Stimulated activated naive CD8-positive, alpha-beta T cell treated with anti-CD3 and anti-CD28 coated beads, Interleukin-15, Interleukin-2, amounts not matched to agents 100 U/mL and 50 U/mL, for 24 hours (primary cell): ENCODE measurements around the gene COLEC12.

Source experiments
- ATAC-seq: fragments of 150-1000 bp; cut with Tn5 transposase; one replicate; pipeline ENCODE4 v1.10.0; 2021
- DNase-seq: peaks from one replicate; pipeline ENCODE4 v3.0.0; 2021

Gene COLEC12

DNA sequence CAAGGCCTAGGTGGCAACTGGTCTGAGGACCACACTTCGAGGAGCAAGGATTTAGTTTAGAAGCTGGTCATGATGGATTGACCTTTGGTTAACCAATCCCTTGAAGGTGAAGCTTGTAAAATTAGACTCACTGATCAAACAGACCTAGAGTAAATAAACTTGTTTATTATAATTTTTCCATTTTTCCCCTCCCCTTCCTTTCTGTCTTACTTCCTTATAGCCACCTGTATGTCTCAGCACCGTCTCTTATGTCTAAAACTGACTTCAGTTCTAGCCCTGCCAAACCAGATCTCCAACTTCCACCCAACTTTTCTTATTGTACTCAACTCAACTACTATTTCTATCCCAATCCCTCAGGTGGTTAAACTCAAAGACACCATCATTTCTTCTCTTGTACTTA is 139.8 kb downstream of the COLEC12 start:
- no peak for ATAC-seq

DNA sequence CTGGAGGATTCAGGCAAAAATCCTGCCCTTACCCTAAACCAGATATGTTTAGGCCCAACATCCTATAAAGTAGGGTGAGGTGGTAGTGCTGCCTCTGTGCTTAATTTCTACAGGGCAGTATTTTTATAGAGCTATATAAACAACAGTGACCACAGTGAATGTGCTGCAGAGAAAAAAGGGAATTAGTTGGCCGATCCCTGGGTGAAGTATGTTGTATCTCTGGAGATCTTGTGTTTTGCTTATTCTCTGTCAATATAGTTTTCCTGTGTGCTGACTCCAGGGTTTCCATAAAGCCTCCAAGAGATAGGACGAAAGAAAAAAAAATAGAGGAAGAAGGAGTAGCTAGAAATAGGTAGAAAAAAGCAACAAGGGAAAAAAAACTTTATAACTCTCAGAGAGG is 143.7 kb downstream of the COLEC12 start:
- no peak for ATAC-seq
- no peak for DNase-seq

More for the DNA sequence above, 139.8 kb downstream of the COLEC12 start:
- no peak for DNase-seq

DNA sequence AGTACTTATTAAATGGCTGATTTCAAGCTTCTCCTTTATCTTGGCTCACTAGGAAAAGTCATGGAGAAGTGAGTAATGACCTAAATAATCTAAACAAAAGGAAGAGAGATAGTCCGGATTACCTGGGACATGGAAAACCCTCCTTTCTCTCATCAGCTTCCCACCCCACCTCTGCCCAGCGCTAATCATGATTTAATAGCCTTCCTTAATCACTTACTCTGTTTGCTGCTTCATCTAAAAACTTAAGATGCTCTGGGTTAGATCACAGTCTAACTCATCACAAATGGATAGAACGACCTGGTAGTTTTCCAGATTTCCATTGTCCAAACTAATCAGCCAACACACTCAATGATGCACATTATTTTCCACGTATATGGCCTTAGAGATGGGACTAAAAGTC is 144.8 kb downstream of the COLEC12 start:
- DNase-seq (no peak), ATAC-seq (no peak)

GRCh38 chr18:354471-354870 is 146.0 kb downstream of the COLEC12 start:
- no peak for ATAC-seq
- DNase-seq, result no peak

DNA sequence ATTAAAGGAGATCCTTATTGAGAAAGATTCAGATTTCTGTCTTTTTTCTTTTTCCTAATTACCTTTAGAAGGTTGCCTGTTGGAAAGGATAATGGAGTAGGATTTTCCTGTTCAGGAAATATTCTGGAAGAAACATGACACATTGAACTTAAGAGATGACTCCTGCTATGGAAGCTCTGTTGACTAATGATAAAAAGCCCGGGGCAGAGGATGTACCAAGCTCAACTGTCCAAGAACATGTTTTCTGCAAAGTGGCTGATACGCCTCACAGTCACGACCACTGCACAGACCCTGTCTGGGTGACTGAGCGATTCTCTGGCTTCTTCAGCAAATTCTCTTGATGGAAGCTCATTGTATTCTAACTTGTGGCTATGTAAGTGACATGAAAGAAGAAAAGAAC is 146.5 kb downstream of the COLEC12 start:
- DNase-seq (no peak), ATAC-seq (no peak)

DNA sequence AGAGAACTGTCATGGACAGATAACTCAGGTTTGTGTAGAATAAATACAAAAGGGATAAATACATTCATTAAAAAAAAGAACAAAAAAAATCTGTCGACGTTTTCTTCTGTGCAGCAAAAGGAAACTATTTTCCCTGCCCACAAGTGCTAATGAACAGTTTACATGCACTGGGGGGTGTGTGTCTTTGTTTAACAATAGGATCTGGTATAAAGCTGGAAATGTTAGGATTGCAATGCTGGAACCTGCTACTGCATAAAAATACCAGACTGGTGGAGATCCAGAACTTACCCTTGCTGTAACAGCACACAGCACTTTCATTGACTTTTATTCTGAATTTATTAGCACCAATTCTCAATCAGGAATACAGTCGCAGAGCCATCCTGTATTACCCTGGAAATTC is 148.1 kb downstream of the COLEC12 start:
- no peak for DNase-seq
- no peak for ATAC-seq

DNA sequence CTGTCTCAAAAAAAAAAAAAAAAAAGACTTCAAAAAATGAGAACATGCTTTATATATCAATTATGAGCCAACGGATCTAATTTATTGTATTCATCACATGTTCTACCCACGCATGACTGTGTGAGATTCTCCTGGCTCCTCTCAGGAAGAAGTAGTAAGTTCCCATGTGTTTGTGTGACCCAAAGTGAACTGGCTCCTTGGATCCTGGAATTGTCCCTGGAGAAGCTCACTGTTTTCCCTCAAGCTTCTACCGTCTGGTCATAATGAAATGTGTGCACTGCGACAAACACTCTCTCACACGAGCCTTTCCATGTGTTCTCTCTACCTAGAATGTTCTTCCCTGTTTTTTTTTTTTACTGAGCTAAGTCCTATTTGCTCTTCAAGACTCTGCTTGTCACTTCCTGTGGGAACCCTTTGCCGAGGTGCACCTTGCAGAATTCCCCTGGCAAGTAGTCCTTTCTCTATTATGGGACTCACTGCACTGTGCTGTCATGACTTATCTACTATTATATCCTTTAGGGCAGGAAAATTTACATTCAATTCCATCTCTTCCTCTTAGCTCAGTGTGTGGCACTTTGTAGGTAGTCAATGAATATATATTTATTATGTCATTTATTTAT is 149.4 kb downstream of the COLEC12 start:
- DNase-seq, result no peak
- no peak for ATAC-seq

DNA sequence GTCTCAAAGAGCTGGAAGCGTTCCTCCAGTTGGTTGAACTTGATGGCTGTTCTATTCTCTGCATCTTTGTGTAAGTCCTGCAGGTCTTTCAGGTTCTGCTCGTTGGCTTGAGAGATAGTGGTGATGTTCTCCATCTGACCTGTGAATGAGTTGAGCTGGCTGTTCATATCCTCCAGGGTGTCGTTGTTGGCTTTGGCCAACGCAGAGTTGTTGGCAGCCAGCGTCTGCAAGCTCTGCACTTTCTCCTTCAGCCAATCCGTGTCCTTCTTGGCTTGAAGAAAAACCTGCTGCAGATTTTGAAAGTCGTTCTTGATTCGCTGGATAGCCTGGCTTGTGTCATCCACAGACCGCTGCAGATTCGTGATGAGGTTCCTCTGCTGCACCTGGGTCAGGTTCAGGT is 153.9 kb downstream of the COLEC12 start:
- DNase-seq, result no peak
- ATAC-seq, result no peak

DNA sequence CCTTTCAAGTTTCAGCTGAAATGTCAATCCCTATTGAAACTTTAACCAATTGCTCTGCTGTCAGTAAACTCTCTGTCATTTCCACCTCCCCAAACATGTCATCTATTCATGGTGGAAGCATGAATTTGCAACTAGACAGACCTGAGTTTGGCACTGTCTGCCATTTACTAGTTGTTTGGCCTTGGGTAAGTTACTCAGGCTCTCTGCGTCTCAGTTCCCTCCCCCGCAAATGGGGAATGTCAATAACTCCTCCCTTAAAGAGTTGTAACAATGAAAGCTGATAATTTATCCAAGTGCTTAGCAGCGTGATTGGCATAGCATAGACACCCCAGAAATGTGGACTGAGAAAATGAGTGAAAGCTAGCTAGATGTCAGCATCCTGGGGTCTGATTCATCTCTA is 159.4 kb downstream of the COLEC12 start:
- DNase-seq (no peak), ATAC-seq (no peak)

DNA sequence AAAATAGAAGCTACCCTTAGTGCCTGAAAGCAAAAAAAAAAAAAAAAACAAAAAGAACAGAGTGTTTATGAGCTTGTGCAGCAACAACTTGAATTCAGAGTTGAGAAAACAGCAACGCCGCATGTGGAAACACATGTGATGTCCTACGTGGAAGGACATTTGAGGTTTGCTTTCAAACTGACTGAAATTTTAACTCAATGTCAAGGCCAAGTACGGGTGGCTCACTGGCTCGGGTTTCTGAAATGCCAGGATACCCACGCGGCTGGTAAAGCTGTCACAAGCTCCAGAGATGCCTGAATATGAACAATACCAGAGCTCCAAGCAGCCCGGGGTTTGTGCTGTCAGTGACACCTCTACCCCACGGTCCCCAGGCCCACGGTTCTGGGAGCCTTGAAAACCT is 160.5 kb downstream of the COLEC12 start:
- ATAC-seq (no peak), DNase-seq (no peak)

DNA sequence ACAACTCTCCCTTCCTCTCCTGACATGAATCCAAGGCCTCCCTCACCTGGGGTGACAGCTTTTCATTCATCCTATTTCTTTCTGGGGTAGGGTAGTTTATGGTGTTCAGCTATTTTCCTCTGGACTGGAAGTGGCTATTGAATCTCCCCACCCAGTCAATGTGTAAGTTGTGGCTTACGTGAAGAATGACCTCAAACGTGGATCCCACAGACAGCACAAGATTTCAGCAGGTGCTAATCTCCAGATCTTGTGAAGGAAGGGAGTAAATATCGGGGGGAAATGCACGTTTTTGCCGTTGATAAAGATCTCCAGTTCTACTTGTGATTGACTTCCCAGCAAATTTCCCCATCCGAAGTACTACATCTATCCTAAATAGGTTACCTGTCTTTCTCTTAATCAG is 161.3 kb downstream of the COLEC12 start:
- DNase-seq, result no peak
- ATAC-seq, result no peak

- DNase-seq, result no peak
- ATAC-seq, result no peak
These were observed 163.8 kb downstream of the COLEC12 start for GRCh38 chr18:336713-337112.

DNA sequence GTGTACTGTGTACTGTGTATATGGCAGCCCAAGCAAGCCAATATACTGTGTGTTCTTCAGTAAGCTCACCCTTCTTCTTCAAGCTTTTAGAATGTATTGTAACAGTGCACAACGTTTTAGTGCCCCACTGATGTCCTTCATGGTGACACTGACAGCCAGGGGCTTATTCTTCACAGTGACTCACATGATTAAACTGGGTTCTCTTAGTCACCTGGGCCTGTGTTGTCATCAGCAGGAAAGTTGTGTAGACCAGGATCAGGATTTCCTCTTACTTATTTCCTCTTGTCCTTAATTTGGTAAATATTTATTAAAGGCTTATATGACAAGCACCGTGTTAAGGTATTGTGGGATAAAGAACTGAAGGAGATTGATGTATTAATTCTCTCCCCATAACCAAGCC is 164.8 kb downstream of the COLEC12 start:
- ATAC-seq (no peak), DNase-seq (no peak)

DNA sequence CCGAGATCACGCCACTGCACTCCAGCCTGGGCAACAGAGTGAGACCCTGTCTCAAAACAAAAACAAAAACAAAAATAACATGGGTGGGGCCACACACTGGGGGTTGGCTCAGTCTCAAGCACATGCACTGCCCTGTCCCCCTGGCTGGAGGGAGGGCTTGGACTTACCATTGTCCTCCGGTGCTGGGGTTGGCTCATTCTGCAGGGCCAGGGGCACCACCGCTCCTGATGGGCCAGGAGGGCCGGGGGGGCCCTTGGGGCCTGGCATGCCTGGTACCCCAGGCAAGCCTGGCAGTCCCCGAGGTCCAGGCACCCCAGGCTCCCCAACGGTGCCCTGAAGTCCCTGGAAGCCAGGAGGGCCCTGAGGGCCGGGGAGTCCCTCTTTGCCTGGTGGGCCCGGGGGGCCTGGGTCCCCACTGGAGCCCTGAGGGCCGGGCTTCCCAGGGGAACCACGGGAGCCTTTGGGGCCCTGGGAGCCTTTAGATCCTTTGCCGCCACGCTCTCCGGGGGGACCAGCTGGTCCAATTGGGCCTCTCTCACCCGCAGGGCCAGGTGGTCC is 165.8 kb downstream of the COLEC12 start:
- DNase-seq (no peak), ATAC-seq (no peak)

DNA sequence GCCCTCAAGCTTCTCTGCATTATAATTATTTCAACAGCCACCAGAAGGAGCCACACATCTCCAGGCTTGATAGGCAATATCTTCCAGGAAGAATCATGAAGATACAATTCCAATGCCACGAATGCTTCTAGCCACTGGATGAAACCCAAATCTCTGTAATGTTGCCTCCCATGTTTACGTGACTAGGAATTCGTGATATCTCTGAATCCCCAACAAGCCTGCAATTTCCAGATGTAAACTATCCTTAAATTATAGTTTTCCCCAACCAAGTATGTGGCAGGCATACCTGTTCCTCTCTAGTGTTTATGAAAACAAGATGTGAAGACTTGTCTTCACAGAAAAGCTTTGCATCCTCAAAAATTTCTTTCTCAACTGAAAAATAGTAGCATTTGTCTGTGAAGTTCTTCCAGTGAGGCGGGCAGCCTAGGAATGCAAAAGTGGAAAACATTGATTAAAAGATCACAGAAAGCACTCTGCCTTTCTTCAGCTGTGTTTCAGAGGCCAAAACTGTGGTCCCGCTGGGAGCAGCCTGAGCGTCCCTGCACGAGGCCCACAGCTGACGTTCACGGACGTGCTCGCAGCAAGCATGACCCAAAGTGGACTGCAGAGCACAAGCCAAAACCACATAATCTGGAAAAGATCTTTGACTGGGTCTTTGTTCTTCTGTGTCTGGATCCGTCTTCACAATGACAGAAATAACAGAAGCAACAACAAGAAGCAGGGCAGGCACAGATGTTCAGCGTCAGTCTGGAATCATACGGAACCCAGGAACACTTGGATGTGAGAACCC is 167.6 kb downstream of the COLEC12 start:
- DNase-seq (no peak), ATAC-seq (no peak)

DNA sequence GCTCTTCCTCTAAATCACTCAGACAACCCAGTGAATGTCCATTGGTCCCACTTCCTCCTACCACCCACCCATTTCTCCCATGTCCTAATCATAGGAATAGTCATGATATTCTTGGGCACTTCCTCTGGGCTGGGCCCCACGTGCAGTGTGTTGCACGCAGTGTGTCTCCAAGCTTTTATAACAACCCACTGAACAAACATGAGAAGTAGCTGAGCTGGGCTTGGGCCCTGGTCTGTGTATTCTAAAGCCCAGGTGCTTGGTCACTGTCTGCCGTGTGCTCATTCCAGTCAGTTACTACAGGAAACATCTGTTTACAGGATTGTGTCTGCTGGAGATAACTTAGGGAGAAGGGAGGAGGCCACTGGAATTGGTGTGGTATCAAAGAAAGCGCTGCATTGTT is 168.5 kb downstream of the COLEC12 start:
- ATAC-seq, result no peak

DNA sequence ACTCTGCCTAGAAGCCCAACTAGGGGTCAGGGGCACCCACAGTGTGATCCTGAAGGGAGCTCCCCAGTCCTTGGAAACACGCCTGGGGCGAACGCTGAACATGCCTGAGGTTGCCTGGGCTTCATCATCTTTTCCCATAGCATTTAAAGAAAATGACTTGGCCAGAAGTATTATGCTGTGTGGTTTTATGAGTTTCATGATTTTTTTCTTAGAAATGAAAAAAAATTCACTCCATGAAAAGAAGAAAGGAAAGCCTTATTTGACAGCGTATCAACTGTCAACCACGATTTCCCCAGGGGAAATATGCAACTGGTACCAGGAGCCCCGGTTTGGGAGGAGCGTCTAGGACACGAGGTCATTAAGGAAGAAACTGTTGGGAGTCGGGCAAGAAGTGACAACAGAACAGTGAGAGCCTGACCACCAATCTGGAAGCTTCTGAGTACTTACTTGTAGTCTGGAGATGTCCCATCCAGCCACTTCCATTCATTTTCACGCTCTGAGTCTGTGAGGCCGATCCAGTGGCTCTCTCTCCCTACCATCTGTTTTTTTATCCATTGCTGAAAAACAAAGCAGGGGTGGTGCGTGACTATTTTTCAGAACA is 169.2 kb downstream of the COLEC12 start:
- DNase-seq, result no peak
- ATAC-seq, result no peak

More for the DNA sequence above, 168.5 kb downstream of the COLEC12 start:
- DNase-seq, result no peak

GRCh38 chr18:328928-329327 is 171.6 kb downstream of the COLEC12 start:
- ATAC-seq (no peak), DNase-seq (no peak)

- ATAC-seq, result no peak
- DNase-seq, result no peak
These were observed 173.7 kb downstream of the COLEC12 start for GRCh38 chr18:326846-327245.

DNA sequence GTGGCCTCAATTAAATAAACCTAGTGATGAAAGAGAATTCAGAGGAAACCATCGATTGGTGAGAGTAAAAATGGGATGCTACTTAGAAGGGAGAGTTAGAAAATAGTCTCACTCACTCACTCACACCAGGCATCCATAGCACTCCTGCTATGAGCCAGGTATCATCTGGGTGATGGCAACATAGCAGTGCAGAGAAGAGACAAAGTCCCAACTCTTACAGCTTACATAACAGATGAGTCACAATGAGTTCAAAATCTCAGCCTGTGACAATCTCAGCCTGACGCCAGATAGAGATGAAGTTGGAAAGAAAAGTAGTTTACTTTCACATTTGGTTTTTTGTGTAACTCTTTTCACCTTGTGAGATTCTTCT is 177.3 kb downstream of the COLEC12 start:
- DNase-seq (no peak), ATAC-seq (no peak)

GRCh38 chr18:321865-322467 is 178.5 kb downstream of the COLEC12 start:
- ATAC-seq (peak; percentile 6), DNase-seq (no peak)

- ATAC-seq (no peak), DNase-seq (no peak)
These were observed 180.3 kb downstream of the COLEC12 start for GRCh38 chr18:320155-320554.

DNA sequence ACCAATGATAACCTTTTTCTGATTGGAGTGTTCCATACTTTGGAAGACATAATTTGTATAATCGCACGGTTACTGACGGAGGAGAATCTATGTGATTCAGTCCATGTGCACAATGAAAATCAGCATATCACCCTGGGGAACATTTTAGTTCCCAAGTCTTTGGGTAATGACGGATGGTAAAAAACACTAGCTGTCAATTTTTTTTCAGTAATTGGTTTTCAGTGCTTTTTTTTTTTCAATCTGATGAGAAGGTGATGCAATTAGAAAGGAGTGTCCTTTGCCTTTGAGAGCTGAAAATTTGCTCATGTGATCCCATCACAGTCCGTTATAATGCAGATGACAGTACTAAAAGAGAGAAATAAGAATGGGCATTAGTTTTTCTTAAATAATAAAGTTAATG is 180.8 kb downstream of the COLEC12 start:
- DNase-seq, result no peak
- ATAC-seq, result no peak
